ENCODE results near the gene C1QTNF7.

C1QTNF7 gene

GRCh38 chr4:15479089-15479912 is 51.5 kb downstream of the C1QTNF7 start:
- Histone ChIP-seq H3K27me3 (no peaks in the 10 kb centered on the region), H3K9ac (no peak overlapping the region), H3K4me3 (no peak overlapping the region), H3K9me3 (replicated peaks in 1 of 11) (no peaks in the 10 kb centered on the region), H3K27ac (no peak overlapping the region), H3K4me1 (peaks cover 0 to 6% (median 2%) of the 10 kb centered on the region in 10 experiments; a peak in 4 of 20 replicates), H3K4me2 (no peak overlapping the region), H3K36me3 (0 out of 22 replicates have a peak, but pooled peaks cover 0 to 4% (median 0%) of the 10 kb centered on the region in 11 experiments), H4K20me1 (no peaks in the 10 kb centered on the region)
- TF ChIP-seq Cebpa-rat (IDR thresholded peaks at IDR 0.05) = no peak

GRCh38 chr4:15479913-15480185 is 52.0 kb downstream of the C1QTNF7 start:
- H4K20me1 ChIP-seq = no peaks in the 10 kb centered on the region
- peaks cover 0 to 6% (median 2%) of the 10 kb centered on the region in 10 experiments; a peak in 4 of 20 replicates for H3K4me1 ChIP-seq
- H3K4me2 ChIP-seq = no peak overlapping the region
- H3K27me3 ChIP-seq = no peaks in the 10 kb centered on the region
- peaks cover 0 to 4% (median 0%) of the 10 kb centered on the region in 11 experiments; a peak in 2 of 22 replicates for H3K9me3 ChIP-seq (replicated peaks in 1 of 11)
- H3K36me3 ChIP-seq = 0 out of 22 replicates have a peak, but pooled peaks cover 0 to 4% (median 0%) of the 10 kb centered on the region in 11 experiments
- TF ChIP-seq Cebpa-rat (IDR thresholded peaks at IDR 0.05) = no peak
- H3K4me3 ChIP-seq = no peak overlapping the region
- H3K27ac ChIP-seq = no peak overlapping the region
- no peak overlapping the region for H3K9ac ChIP-seq

GRCh38 chr4:15481961-15482745 is 54.3 kb downstream of the C1QTNF7 start:
- H4K20me1 ChIP-seq = no peaks in the 10 kb centered on the region
- no peak overlapping the region for H3K4me3 ChIP-seq
- H3K27ac ChIP-seq = no peak overlapping the region
- H3K4me2 ChIP-seq = no peak overlapping the region
- H3K9me3 ChIP-seq (replicated peaks in 1 of 11) = peaks cover 0 to 16% (median 0%) of the 10 kb centered on the region in 11 experiments; a peak in 6 of 22 replicates
- no peaks in the 10 kb centered on the region for H3K36me3 ChIP-seq
- H3K9ac ChIP-seq = no peak overlapping the region
- no peak for TF ChIP-seq Cebpa-rat (IDR thresholded peaks at IDR 0.05)
- no peaks in the 10 kb centered on the region for H3K27me3 ChIP-seq
- peaks cover 0 to 6% (median 2%) of the 10 kb centered on the region in 10 experiments; a peak in 4 of 20 replicates for H3K4me1 ChIP-seq

- no peak overlapping the region for H3K4me3 ChIP-seq
- H3K9ac ChIP-seq = no peak overlapping the region
- no peak for TF ChIP-seq Cebpa-rat (IDR thresholded peaks at IDR 0.05)
- H3K27ac ChIP-seq = no peak overlapping the region
- peaks cover 0 to 6% (median 2%) of the 10 kb centered on the region in 10 experiments; a peak in 4 of 20 replicates for H3K4me1 ChIP-seq
- H3K9me3 ChIP-seq (replicated peaks in 1 of 11) = peaks cover 0 to 22% (median 5%) of the 10 kb centered on the region in 11 experiments; a peak in 17 of 22 replicates
- no peaks in the 10 kb centered on the region for H4K20me1 ChIP-seq
- H3K36me3 ChIP-seq = no peaks in the 10 kb centered on the region
- H3K27me3 ChIP-seq = no peaks in the 10 kb centered on the region
- no peak overlapping the region for H3K4me2 ChIP-seq
Measured at GRCh38 chr4:15482842-15483241, 55.0 kb downstream of the C1QTNF7 start.

- TF ChIP-seq Cebpa-rat (IDR thresholded peaks at IDR 0.05) = no peak
- Histone ChIP-seq H3K9ac (no peak overlapping the region), H3K36me3 (peaks cover 0 to 29% (median 0%) of the 10 kb centered on the region in 11 experiments; a peak in 5 of 22 replicates), H3K4me2 (no peak overlapping the region), H3K27me3 (no peaks in the 10 kb centered on the region), H4K20me1 (no peaks in the 10 kb centered on the region), H3K4me3 (no peak overlapping the region), H3K4me1 (peaks cover 0 to 6% (median 5%) of the 10 kb centered on the region in 10 experiments; a peak in 6 of 20 replicates), H3K9me3 (replicated peaks in 1 of 11) (peaks cover 10 to 40% (median 19%) of the 10 kb centered on the region in 11 experiments), H3K27ac (no peak overlapping the region)
Measured at GRCh38 chr4:15488136-15488535, 60.3 kb downstream of the C1QTNF7 start.

GRCh38 chr4:15488658-15489470 is 61.0 kb downstream of the C1QTNF7 start:
- H4K20me1 ChIP-seq = no peaks in the 10 kb centered on the region
- no peak overlapping the region for H3K9ac ChIP-seq
- H3K9me3 ChIP-seq (replicated peaks in 1 of 11) = peaks cover 10 to 40% (median 19%) of the 10 kb centered on the region in 11 experiments
- no peaks in the 10 kb centered on the region for H3K27me3 ChIP-seq
- H3K36me3 ChIP-seq = peaks cover 0 to 29% (median 0%) of the 10 kb centered on the region in 11 experiments; a peak in 5 of 22 replicates
- no peak overlapping the region for H3K4me3 ChIP-seq
- TF ChIP-seq Cebpa-rat (IDR thresholded peaks at IDR 0.05) = no peak
- H3K27ac ChIP-seq = no peak overlapping the region
- no peak overlapping the region for H3K4me2 ChIP-seq
- peaks cover 0 to 6% (median 4%) of the 10 kb centered on the region in 10 experiments; a peak in 6 of 20 replicates for H3K4me1 ChIP-seq

- Histone ChIP-seq H3K4me1 (peaks cover 0 to 5% (median 0%) of the 10 kb centered on the region in 10 experiments; a peak in 2 of 20 replicates), H3K4me3 (no peak overlapping the region), H3K9ac (no peak overlapping the region), H3K36me3 (peaks cover 0 to 29% (median 0%) of the 10 kb centered on the region in 11 experiments; a peak in 5 of 22 replicates), H3K27ac (no peak overlapping the region), H3K27me3 (no peaks in the 10 kb centered on the region), H3K9me3 (replicated peaks in 1 of 11) (peaks cover 10 to 40% (median 19%) of the 10 kb centered on the region in 11 experiments), H4K20me1 (no peaks in the 10 kb centered on the region), H3K4me2 (no peak overlapping the region)
- TF ChIP-seq Cebpa-rat (IDR thresholded peaks at IDR 0.05) = no peak
Measured at GRCh38 chr4:15489551-15489950, 61.7 kb downstream of the C1QTNF7 start.

- Histone ChIP-seq H3K9me3 (replicated peaks in 1 of 11) (peaks cover 12 to 32% (median 23%) of the 10 kb centered on the region in 11 experiments), H3K36me3 (peaks cover 0 to 30% (median 0%) of the 10 kb centered on the region in 11 experiments; a peak in 5 of 22 replicates), H4K20me1 (no peaks in the 10 kb centered on the region), H3K27ac (no peak overlapping the region), H3K27me3 (no peaks in the 10 kb centered on the region), H3K4me3 (no peak overlapping the region), H3K4me2 (no peak overlapping the region), H3K9ac (no peak overlapping the region), H3K4me1 (peaks cover 0 to 21% (median 0%) of the 10 kb centered on the region in 10 experiments; a peak in 4 of 20 replicates)
- no peak for TF ChIP-seq Cebpa-rat (IDR thresholded peaks at IDR 0.05)
Measured at GRCh38 chr4:15493411-15493810, 65.6 kb downstream of the C1QTNF7 start.
